Loucy (cell line): ENCODE data around the gene SUPT3H.

Experiments
- H2AFZ ChIP-seq: fragments of 200-600 bp; sonication (generic); 2 replicates; pipeline ENCODE4 v1.6.0; 2016; ENCODE audit warnings: antibody characterized with exemption, mild to moderate bottlenecking, low read length, moderate library complexity
- H3F3A ChIP-seq: fragments of 200-600 bp; 2 replicates; pipeline ENCODE4 v1.6.0; 2016; ENCODE audit warnings: antibody characterized with exemption, low read depth, mild to moderate bottlenecking
- H3K27me3 ChIP-seq: fragments of 200-600 bp; sonication (generic); 2 replicates; pipeline ENCODE4 v1.6.1; 2014; ENCODE audit warnings: low read length, mild to moderate bottlenecking; ENCODE audit not compliant: insufficient read depth, poor library complexity, severe bottlenecking
- H3K36me3 ChIP-seq: fragments of 200-600 bp; sonication (generic); 2 replicates; pipeline ENCODE4 v1.6.1; 2016; ENCODE audit warnings: low read length; ENCODE audit not compliant: insufficient read depth
- H3K4me1 ChIP-seq: fragments of 200-600 bp; sonication (generic); 2 replicates; pipeline ENCODE4 v1.5.1; 2014; ENCODE audit warnings: low read length, mild to moderate bottlenecking; ENCODE audit not compliant: insufficient read depth, poor library complexity, severe bottlenecking
- H3K4me2 ChIP-seq: fragments of 200-600 bp; sonication (generic); 2 replicates; pipeline ENCODE4 v1.6.0; 2014; ENCODE audit warnings: antibody characterized with exemption, low read length, low read depth, mild to moderate bottlenecking; ENCODE audit not compliant: poor library complexity, severe bottlenecking
- H3K4me3 ChIP-seq: fragments of 200-600 bp; sonication (generic); 2 replicates; pipeline ENCODE4 v1.5.1; 2014; ENCODE audit warnings: low read length, mild to moderate bottlenecking, mixed read lengths; ENCODE audit not compliant: poor library complexity, severe bottlenecking
- H3K79me2 ChIP-seq: fragments of 200-600 bp; sonication (generic); 2 replicates; pipeline ENCODE4 v1.6.1; 2014; ENCODE audit warnings: low read length; ENCODE audit not compliant: insufficient read depth
- H3K9ac ChIP-seq: fragments of 200-600 bp; sonication (generic); 2 replicates; pipeline ENCODE4 v1.6.0; 2014; ENCODE audit warnings: mild to moderate bottlenecking, low read depth, low read length, moderate library complexity; ENCODE audit not compliant: poor library complexity, severe bottlenecking
- H3K9me2 ChIP-seq: fragments of 200-600 bp; sonication (generic); replicated peaks from 2 replicates; pipeline ENCODE4 v1.6.1; 2016; ENCODE audit warnings: low read depth, low read length, mixed read lengths
- H3K9me3 ChIP-seq: fragments of 200-600 bp; sonication (generic); 2 replicates; pipeline ENCODE4 v1.6.1; 2014; ENCODE audit warnings: mild to moderate bottlenecking, antibody characterized with exemption, low read length, low read depth; ENCODE audit not compliant: insufficient read depth
- H4K20me1 ChIP-seq: fragments of 200-600 bp; sonication (generic); 2 replicates; pipeline ENCODE4 v1.6.0; 2014; ENCODE audit warnings: antibody characterized with exemption, low read length, mild to moderate bottlenecking; ENCODE audit not compliant: insufficient read depth, poor library complexity, severe bottlenecking
- CTCF ChIP-seq: fragments of 200-600 bp; sonication (generic); conservative IDR thresholded peaks from 2 replicates; pipeline ENCODE4 v1.5.1; 2014; ENCODE audit warnings: mild to moderate bottlenecking, antibody characterized with exemption, low read length
- EZH2phosphoT487 ChIP-seq: fragments of 200-600 bp; IDR thresholded peaks from 2 replicates; pipeline ENCODE4 v1.6.1; 2018; ENCODE audit warnings: antibody characterized with exemption, mild to moderate bottlenecking, moderate library complexity, borderline replicate concordance

SUPT3H gene

GRCh38 chr6:44980841-44981240, 396.9 kb downstream of the SUPT3H start:
- H3K4me2 ChIP-seq, result no peak overlapping the region
- H4K20me1 ChIP-seq, result no peaks in the 10 kb centered on the region
- no peak for TF ChIP-seq CTCF
- no peak for TF ChIP-seq EZH2phosphoT487
- H3K79me2 ChIP-seq, result no peaks in the 10 kb centered on the region
- H3K9ac ChIP-seq, result no peak overlapping the region
- H3K27me3 ChIP-seq, result no peaks in the 10 kb centered on the region
- no peak overlapping the region for H3K4me3 ChIP-seq
- H3K9me3 ChIP-seq, result no peaks in the 10 kb centered on the region
- no peaks in the 10 kb centered on the region for H3K36me3 ChIP-seq
- no peaks in the 10 kb centered on the region for H3K9me2 ChIP-seq
- no peak overlapping the region for H2AFZ ChIP-seq
- H3F3A ChIP-seq, result 0 out of 2 replicates have a peak, but pooled peaks cover 5% of the 10 kb centered on the region
- H3K4me1 ChIP-seq, result peaks cover 11% of the 10 kb centered on the region

- peaks cover 11% of the 10 kb centered on the region for H3K4me1 ChIP-seq
- peaks cover 5% of the 10 kb centered on the region; the same call in 1 of the 2 replicates for H3K36me3 ChIP-seq
- no peaks in the 10 kb centered on the region for H3K9me2 ChIP-seq
- H3K4me2 ChIP-seq, result no peak overlapping the region
- H4K20me1 ChIP-seq, result no peaks in the 10 kb centered on the region
- H3K9me3 ChIP-seq, result peaks cover 14% of the 10 kb centered on the region; the same call in 1 of the 2 replicates
- H3K27me3 ChIP-seq, result no peaks in the 10 kb centered on the region
- no peak overlapping the region for H2AFZ ChIP-seq
- no peak overlapping the region for H3K9ac ChIP-seq
- TF ChIP-seq CTCF (no peak), EZH2phosphoT487 (no peak)
- H3F3A ChIP-seq, result 0 out of 2 replicates have a peak, but pooled peaks cover 5% of the 10 kb centered on the region
- no peaks in the 10 kb centered on the region for H3K79me2 ChIP-seq
- H3K4me3 ChIP-seq, result no peak overlapping the region
Measured at GRCh38 chr6:44976677-44977641, 400.8 kb downstream of the SUPT3H start.

GRCh38 chr6:44974511-44974910, 403.2 kb downstream of the SUPT3H start:
- H3K4me1 ChIP-seq, result peaks cover 15% of the 10 kb centered on the region

More at GRCh38 chr6:44974511-44974910, 403.2 kb downstream of the SUPT3H start:
- no peak overlapping the region for H2AFZ ChIP-seq
- peaks cover 14% of the 10 kb centered on the region; the same call in 1 of the 2 replicates for H3K9me3 ChIP-seq
- no peaks in the 10 kb centered on the region for H3K9me2 ChIP-seq
- no peaks in the 10 kb centered on the region for H3K79me2 ChIP-seq
- H4K20me1 ChIP-seq, result no peaks in the 10 kb centered on the region
- H3F3A ChIP-seq, result 0 out of 2 replicates have a peak, but pooled peaks cover 5% of the 10 kb centered on the region
- no peak overlapping the region for H3K4me2 ChIP-seq
- TF ChIP-seq EZH2phosphoT487, result no peak
- no peak for TF ChIP-seq CTCF
- H3K9ac ChIP-seq, result no peak overlapping the region
- H3K4me3 ChIP-seq, result no peak overlapping the region
- peaks cover 5% of the 10 kb centered on the region; the same call in 1 of the 2 replicates for H3K36me3 ChIP-seq
- no peaks in the 10 kb centered on the region for H3K27me3 ChIP-seq
